ENCODE results near the gene CHRDL1. TPM values are rescaled to one million over a fixed set of nuclear protein-coding genes. Genes with fewer than 3 reads are reported as not detected.

CHRDL1 gene
- polyA plus RNA-seq, 2 donors: 3.8 to 12.3 TPM

DNA sequence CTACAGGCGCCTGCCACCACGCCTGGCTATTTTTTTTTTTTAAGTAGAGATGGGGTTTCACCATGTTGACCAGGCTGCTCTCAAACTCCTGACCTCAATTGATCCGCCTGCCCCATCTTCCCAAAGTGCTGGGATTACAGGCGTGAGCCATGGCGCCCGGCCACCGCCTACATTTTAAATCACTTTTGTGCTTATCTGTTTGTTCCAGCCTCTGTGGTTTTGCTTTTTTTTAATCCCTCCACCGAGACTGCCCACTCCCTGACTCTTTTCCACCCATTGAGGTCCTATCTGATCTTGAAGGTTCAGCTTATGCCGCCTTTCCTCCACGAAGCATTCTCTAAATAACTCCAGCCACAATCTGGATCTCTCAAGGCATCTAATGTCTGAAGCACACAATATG, 73.5 kb downstream of the CHRDL1 start:
- no peaks in the 10 kb centered on the region for H3K4me1 ChIP-seq (ENCODE audit: control insufficient read depth in 2 of 2, insufficient read depth in 2 of 2, low read length in 1 of 2)
- no peaks in the 10 kb centered on the region for H3K36me3 ChIP-seq (ENCODE audit: control insufficient read depth in 2 of 2, insufficient read depth in 2 of 2, low read length in 1 of 2)
- no peak overlapping the region for H3K27ac ChIP-seq (ENCODE audit: low read depth in 2 of 2, low read length in 1 of 2)
- no peaks in the 10 kb centered on the region for H3K9me3 ChIP-seq (ENCODE audit: control insufficient read depth in 2 of 2, insufficient read depth in 1 of 2, low read depth in 1 of 2, low read length in 1 of 2)
- H3K4me3 ChIP-seq (ENCODE audit: low read depth in 1 of 2, low read length in 2 of 2): no peak overlapping the region
- H3K27me3 ChIP-seq (ENCODE audit: control insufficient read depth in 1 of 2, insufficient read depth in 2 of 2, low read length in 2 of 2): peaks cover 0 to 3% of the 10 kb centered on the region in 2 donors
- WGBS, 2 donors: 89 to 90% methylated on average over 10 of the region's 10 CpGs

DNA sequence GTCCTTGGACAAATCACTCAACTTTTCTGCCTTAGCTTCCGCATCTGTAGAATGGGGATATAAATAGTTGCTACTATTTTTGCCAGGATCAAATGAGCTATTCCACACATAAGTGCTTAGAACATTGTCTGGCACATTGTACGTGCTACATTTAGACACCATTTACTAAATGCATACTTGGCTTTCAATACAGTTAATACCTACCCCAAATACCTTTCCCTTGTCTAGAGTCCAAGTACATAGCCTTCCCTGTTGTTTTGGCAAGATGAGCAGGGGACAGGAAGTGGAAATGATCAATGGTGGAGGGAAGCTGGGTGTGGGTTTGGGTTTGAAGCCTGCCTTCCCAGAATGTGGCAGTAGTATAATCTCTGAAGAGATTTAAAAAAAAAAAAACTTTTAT, 82.0 kb downstream of the CHRDL1 start:
- no peaks in the 10 kb centered on the region for H3K4me1 ChIP-seq (ENCODE audit: control insufficient read depth in 2 of 2, insufficient read depth in 2 of 2, low read length in 1 of 2)
- H3K27ac ChIP-seq (ENCODE audit: low read depth in 2 of 2, low read length in 1 of 2): no peak overlapping the region
- H3K27me3 ChIP-seq (ENCODE audit: control insufficient read depth in 1 of 2, insufficient read depth in 2 of 2, low read length in 2 of 2): peaks cover 0 to 11% of the 10 kb centered on the region in 2 donors
- no peaks in the 10 kb centered on the region for H3K36me3 ChIP-seq (ENCODE audit: control insufficient read depth in 2 of 2, insufficient read depth in 2 of 2, low read length in 1 of 2)
- H3K4me3 ChIP-seq (ENCODE audit: low read depth in 1 of 2, low read length in 2 of 2): no peak overlapping the region
- no peaks in the 10 kb centered on the region for H3K9me3 ChIP-seq (ENCODE audit: control insufficient read depth in 2 of 2, insufficient read depth in 1 of 2, low read depth in 1 of 2, low read length in 1 of 2)
- WGBS, 2 donors: 63 to 68% methylated on average over 2 of the region's 2 CpGs

DNA sequence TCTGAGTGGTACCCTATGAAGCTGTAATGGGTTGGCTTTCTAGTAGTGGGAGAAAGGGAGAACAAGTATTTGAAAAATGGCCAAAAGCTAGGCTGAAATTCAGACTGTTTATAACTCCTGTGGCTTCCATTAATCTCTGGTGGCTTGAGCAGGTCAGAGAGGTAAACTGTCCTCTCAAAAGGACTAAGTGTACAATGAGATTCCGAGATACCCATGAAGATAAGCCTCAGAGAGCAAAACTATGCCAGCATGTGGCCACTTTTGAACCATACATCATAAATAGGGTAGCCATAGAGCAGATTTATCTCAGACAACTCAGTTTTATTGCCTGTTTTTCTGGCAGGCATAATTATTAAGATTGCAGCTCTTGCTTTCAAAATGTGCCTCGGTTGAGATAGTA, 89.2 kb downstream of the CHRDL1 start:
- Histone ChIP-seq H3K4me3 (ENCODE audit: low read depth in 1 of 2, low read length in 2 of 2) (no peak overlapping the region), H3K4me1 (ENCODE audit: control insufficient read depth in 2 of 2, insufficient read depth in 2 of 2, low read length in 1 of 2) (no peaks in the 10 kb centered on the region), H3K27me3 (ENCODE audit: control insufficient read depth in 1 of 2, insufficient read depth in 2 of 2, low read length in 2 of 2) (peaks cover 0 to 2% of the 10 kb centered on the region in 2 donors), H3K36me3 (ENCODE audit: control insufficient read depth in 2 of 2, insufficient read depth in 2 of 2, low read length in 1 of 2) (no peaks in the 10 kb centered on the region), H3K9me3 (ENCODE audit: control insufficient read depth in 2 of 2, insufficient read depth in 1 of 2, low read depth in 1 of 2, low read length in 1 of 2) (no peaks in the 10 kb centered on the region), H3K27ac (ENCODE audit: low read depth in 2 of 2, low read length in 1 of 2) (no peak overlapping the region)
- 53 to 76% methylated on average over 2 of the region's 2 CpGs for WGBS, 2 donors

DNA sequence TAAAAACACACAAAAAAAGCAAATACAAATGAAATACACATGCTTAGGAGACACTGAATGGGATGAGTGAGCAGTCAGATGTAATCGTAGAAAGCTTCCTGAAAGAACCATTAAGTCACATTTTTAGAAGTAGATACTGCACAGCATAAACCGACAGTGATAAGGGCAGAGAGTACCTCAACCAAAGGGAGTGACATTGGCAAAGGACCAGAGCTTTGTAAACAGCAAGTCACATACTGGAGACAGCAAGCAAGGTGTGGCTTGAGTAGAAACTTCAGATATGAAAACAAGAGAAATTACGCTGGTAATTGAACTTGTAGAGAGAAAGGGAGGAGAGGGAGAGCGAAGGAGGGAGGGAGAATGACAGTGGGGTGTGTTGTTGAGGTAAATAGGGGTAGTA, 92.0 kb downstream of the CHRDL1 start:
- H3K36me3 ChIP-seq (ENCODE audit: control insufficient read depth in 2 of 2, insufficient read depth in 2 of 2, low read length in 1 of 2): no peaks in the 10 kb centered on the region
- 56 to 59% methylated on average over 4 of the region's 4 CpGs for WGBS, 2 donors
- H3K4me3 ChIP-seq (ENCODE audit: low read depth in 1 of 2, low read length in 2 of 2): no peak overlapping the region
- H3K4me1 ChIP-seq (ENCODE audit: control insufficient read depth in 2 of 2, insufficient read depth in 2 of 2, low read length in 1 of 2): no peaks in the 10 kb centered on the region
- H3K9me3 ChIP-seq (ENCODE audit: control insufficient read depth in 2 of 2, insufficient read depth in 1 of 2, low read depth in 1 of 2, low read length in 1 of 2): no peaks in the 10 kb centered on the region
- peaks cover 0 to 3% of the 10 kb centered on the region in 2 donors for H3K27me3 ChIP-seq (ENCODE audit: control insufficient read depth in 1 of 2, insufficient read depth in 2 of 2, low read length in 2 of 2)
- H3K27ac ChIP-seq (ENCODE audit: low read depth in 2 of 2, low read length in 1 of 2): no peak overlapping the region

DNA sequence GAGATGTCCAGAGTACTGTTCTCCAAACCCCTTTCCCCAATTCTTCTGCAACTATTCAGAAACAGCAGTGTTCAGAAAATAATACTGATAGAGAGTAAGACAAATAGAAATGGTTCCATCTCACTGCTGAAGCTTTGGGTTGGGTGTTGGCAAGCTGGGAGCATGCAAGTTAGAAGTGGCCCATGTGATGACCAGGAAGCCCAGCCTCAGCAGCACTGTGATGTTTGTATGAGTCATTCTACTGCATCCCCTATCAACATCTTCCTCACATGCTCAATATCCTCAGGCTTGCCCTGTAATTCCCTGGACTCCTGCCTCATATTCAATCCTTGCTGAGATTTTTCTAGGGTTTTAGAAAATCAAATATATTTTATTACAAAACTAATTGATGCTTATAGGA, 96.5 kb downstream of the CHRDL1 start:
- Histone ChIP-seq H3K27ac (ENCODE audit: low read depth in 2 of 2, low read length in 1 of 2) (no peak overlapping the region), H3K27me3 (ENCODE audit: control insufficient read depth in 1 of 2, insufficient read depth in 2 of 2, low read length in 2 of 2) (peaks cover 0 to 3% of the 10 kb centered on the region in 2 donors), H3K4me3 (ENCODE audit: low read depth in 1 of 2, low read length in 2 of 2) (no peak overlapping the region), H3K36me3 (ENCODE audit: control insufficient read depth in 2 of 2, insufficient read depth in 2 of 2, low read length in 1 of 2) (no peaks in the 10 kb centered on the region), H3K9me3 (ENCODE audit: control insufficient read depth in 2 of 2, insufficient read depth in 1 of 2, low read depth in 1 of 2, low read length in 1 of 2) (no peaks in the 10 kb centered on the region), H3K4me1 (ENCODE audit: control insufficient read depth in 2 of 2, insufficient read depth in 2 of 2, low read length in 1 of 2) (no peaks in the 10 kb centered on the region)

DNA sequence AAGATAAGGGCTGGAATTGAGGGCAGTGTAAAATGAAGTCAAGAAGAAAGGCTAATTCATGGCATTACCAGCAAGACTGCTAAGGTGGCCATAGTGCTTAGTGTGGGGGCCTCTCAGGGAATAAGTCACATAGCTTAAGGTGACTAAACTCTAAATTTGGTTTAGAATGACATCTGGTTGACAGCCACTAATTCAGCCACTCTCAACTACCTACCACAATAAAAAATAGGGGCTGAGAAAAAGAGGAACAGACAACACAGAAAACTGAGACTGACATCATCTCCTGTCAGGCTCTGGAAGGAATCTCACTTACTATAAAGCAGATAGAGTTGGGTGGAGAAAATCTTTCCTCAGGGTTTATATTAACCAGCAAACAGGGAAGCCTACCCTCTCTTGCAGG, 96.9 kb downstream of the CHRDL1 start:
- no peaks in the 10 kb centered on the region for H3K4me1 ChIP-seq (ENCODE audit: control insufficient read depth in 2 of 2, insufficient read depth in 2 of 2, low read length in 1 of 2)
- peaks cover 0 to 3% of the 10 kb centered on the region in 2 donors for H3K27me3 ChIP-seq (ENCODE audit: control insufficient read depth in 1 of 2, insufficient read depth in 2 of 2, low read length in 2 of 2)
- no peaks in the 10 kb centered on the region for H3K9me3 ChIP-seq (ENCODE audit: control insufficient read depth in 2 of 2, insufficient read depth in 1 of 2, low read depth in 1 of 2, low read length in 1 of 2)

DNA sequence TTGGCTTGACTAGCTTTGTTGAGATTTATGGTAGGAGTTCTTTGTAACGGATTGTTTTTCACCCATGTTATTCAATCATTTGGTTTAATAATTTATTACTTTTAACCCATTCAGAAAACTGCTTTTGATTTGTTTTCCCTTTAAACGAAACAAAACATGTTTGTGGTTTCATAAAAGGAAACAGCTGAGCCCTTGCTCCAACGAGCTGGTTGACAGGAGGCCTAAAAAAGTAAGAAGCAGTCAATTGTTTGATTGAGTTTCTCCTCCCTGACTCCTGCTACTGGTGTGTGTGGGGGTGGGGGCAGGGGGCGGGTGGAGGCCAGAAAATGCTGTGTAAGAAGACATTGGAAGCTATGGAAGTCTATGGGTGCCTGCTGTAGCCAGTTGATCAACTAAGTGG, 102.8 kb downstream of the CHRDL1 start:
- WGBS, 2 donors: 30 to 35% methylated on average over 4 of the region's 4 CpGs
- Histone ChIP-seq H3K27me3 (ENCODE audit: control insufficient read depth in 1 of 2, insufficient read depth in 2 of 2, low read length in 2 of 2) (no peaks in the 10 kb centered on the region), H3K9me3 (ENCODE audit: control insufficient read depth in 2 of 2, insufficient read depth in 1 of 2, low read depth in 1 of 2, low read length in 1 of 2) (no peaks in the 10 kb centered on the region), H3K27ac (ENCODE audit: low read depth in 2 of 2, low read length in 1 of 2) (no peak overlapping the region), H3K36me3 (ENCODE audit: control insufficient read depth in 2 of 2, insufficient read depth in 2 of 2, low read length in 1 of 2) (no peaks in the 10 kb centered on the region), H3K4me3 (ENCODE audit: low read depth in 1 of 2, low read length in 2 of 2) (no peak overlapping the region), H3K4me1 (ENCODE audit: control insufficient read depth in 2 of 2, insufficient read depth in 2 of 2, low read length in 1 of 2) (no peaks in the 10 kb centered on the region)

More for the DNA sequence above, 96.9 kb downstream of the CHRDL1 start:
- Histone ChIP-seq H3K4me3 (ENCODE audit: low read depth in 1 of 2, low read length in 2 of 2) (no peak overlapping the region), H3K36me3 (ENCODE audit: control insufficient read depth in 2 of 2, insufficient read depth in 2 of 2, low read length in 1 of 2) (no peaks in the 10 kb centered on the region), H3K27ac (ENCODE audit: low read depth in 2 of 2, low read length in 1 of 2) (no peak overlapping the region)

DNA sequence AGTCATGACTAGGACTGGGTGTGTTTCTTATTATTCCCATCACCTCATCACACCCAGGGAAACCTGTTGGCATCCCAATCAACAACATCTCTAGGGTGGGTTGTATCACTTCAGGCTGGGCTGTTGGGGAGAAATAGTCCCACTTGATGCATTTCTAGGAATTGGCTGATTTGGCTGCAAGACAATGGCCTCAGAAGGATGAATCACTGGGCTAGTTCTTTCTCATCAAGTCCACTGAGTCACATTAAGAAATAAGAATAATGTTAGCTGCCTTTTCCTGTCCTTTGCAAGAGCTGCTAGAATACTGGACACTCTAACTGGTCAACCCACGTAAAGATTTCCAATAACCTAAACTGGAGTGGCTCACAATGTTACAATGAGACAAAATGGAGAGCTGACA, 104.2 kb downstream of the CHRDL1 start:
- H3K36me3 ChIP-seq (ENCODE audit: control insufficient read depth in 2 of 2, insufficient read depth in 2 of 2, low read length in 1 of 2): no peaks in the 10 kb centered on the region
- H3K27ac ChIP-seq (ENCODE audit: low read depth in 2 of 2, low read length in 1 of 2): no peak overlapping the region
- 68 to 88% methylated on average over 1 of the region's 1 CpG for WGBS, 2 donors

DNA sequence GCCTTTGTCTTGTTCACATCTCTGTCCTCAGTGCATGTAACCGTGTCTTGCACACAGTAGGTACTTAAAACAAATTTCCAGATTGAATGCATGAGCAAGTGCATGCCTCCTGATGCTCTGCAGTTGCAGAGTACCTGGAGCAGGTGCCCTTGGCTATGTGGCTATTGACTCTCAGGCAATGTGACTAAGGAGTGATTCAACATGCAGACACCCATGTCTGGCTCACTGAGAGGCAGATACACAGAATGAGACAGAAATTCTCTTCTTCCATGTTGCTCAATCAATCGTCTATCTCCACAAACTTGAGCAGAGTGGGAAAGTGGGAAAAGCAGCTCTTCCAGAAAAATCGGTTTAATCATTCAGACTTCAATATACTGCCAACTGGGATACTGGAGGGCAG, 111.0 kb downstream of the CHRDL1 start:
- H3K27ac ChIP-seq (ENCODE audit: low read depth in 2 of 2, low read length in 1 of 2): no peak overlapping the region
- WGBS, 2 donors: 62 to 69% methylated on average over 3 of the region's 3 CpGs
- no peaks in the 10 kb centered on the region for H3K4me1 ChIP-seq (ENCODE audit: control insufficient read depth in 2 of 2, insufficient read depth in 2 of 2, low read length in 1 of 2)
- no peak overlapping the region for H3K4me3 ChIP-seq (ENCODE audit: low read depth in 1 of 2, low read length in 2 of 2)
- H3K36me3 ChIP-seq (ENCODE audit: control insufficient read depth in 2 of 2, insufficient read depth in 2 of 2, low read length in 1 of 2): no peaks in the 10 kb centered on the region
- H3K9me3 ChIP-seq (ENCODE audit: control insufficient read depth in 2 of 2, insufficient read depth in 1 of 2, low read depth in 1 of 2, low read length in 1 of 2): no peaks in the 10 kb centered on the region
- peaks cover 0 to 5% of the 10 kb centered on the region in 2 donors for H3K27me3 ChIP-seq (ENCODE audit: control insufficient read depth in 1 of 2, insufficient read depth in 2 of 2, low read length in 2 of 2)

More for the DNA sequence above, 104.2 kb downstream of the CHRDL1 start:
- Histone ChIP-seq H3K9me3 (ENCODE audit: control insufficient read depth in 2 of 2, insufficient read depth in 1 of 2, low read depth in 1 of 2, low read length in 1 of 2) (no peaks in the 10 kb centered on the region), H3K4me1 (ENCODE audit: control insufficient read depth in 2 of 2, insufficient read depth in 2 of 2, low read length in 1 of 2) (no peaks in the 10 kb centered on the region), H3K4me3 (ENCODE audit: low read depth in 1 of 2, low read length in 2 of 2) (no peak overlapping the region), H3K27me3 (ENCODE audit: control insufficient read depth in 1 of 2, insufficient read depth in 2 of 2, low read length in 2 of 2) (no peaks in the 10 kb centered on the region)

DNA sequence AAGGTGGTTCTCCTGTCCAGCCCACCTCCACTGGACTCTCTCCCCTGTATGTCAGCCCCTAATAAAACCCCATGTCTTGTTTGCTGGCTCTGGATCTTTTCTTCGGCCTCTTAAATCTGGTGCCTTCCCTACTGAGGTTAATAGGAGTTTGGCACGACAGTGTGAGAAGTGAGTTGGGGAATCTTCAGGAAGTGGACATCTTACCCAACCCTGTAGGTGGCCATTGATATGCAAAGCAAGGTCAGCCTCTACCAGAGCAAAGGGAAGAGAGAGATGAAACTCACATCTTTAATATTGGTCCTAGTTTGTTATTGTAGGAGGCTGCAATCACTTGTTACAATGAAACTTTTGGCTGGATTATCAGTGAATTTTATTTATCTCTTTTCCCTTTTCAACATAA, 111.7 kb downstream of the CHRDL1 start:
- H3K27me3 ChIP-seq (ENCODE audit: control insufficient read depth in 1 of 2, insufficient read depth in 2 of 2, low read length in 2 of 2): peaks cover 0 to 5% of the 10 kb centered on the region in 2 donors
- H3K4me1 ChIP-seq (ENCODE audit: control insufficient read depth in 2 of 2, insufficient read depth in 2 of 2, low read length in 1 of 2): no peaks in the 10 kb centered on the region
- no peak overlapping the region for H3K27ac ChIP-seq (ENCODE audit: low read depth in 2 of 2, low read length in 1 of 2)
- H3K36me3 ChIP-seq (ENCODE audit: control insufficient read depth in 2 of 2, insufficient read depth in 2 of 2, low read length in 1 of 2): no peaks in the 10 kb centered on the region
- H3K9me3 ChIP-seq (ENCODE audit: control insufficient read depth in 2 of 2, insufficient read depth in 1 of 2, low read depth in 1 of 2, low read length in 1 of 2): no peaks in the 10 kb centered on the region
- 68 to 78% methylated on average over 2 of the region's 2 CpGs for WGBS, 2 donors
- H3K4me3 ChIP-seq (ENCODE audit: low read depth in 1 of 2, low read length in 2 of 2): no peak overlapping the region

Data from esophagus (tissue), 2 donors.